ENCODE measurements around the gene MUSTN1. TPM values are rescaled to one million over a fixed set of nuclear protein-coding genes. Genes with fewer than 3 reads are reported as not detected.
A peak's percentile ranks its signal among the peaks of the same experiment; 100 is the strongest.

Gene MUSTN1
- total and polyA plus RNA-seq, 8 donors = 0.42 to 63.7 (median 0.55) TPM; not detected in 3

- DNase-seq (no peak), FAIRE-seq (no peak), ATAC-seq (no peak)
- Histone ChIP-seq H3K27ac (no peak overlapping the region), H3K9me3 (no peaks in the 10 kb centered on the region), H3K36me3 (no peaks in the 10 kb centered on the region), H3K4me1 (no peaks in the 10 kb centered on the region), H3K4me3 (no peak overlapping the region), H3K27me3 (no peaks in the 10 kb centered on the region)
- intact Hi-C loops (cut with DNase I) = no loop called here
- no peak for TF ChIP-seq CTCF (IDR thresholded peaks at IDR 0.05)
- WGBS, 2 donors = 90 to 94% methylated on average over 4 of the region's 4 CpGs
Measured at GRCh38 chr3:52879581-52879980, 44.8 kb upstream of the MUSTN1 start.

DNA sequence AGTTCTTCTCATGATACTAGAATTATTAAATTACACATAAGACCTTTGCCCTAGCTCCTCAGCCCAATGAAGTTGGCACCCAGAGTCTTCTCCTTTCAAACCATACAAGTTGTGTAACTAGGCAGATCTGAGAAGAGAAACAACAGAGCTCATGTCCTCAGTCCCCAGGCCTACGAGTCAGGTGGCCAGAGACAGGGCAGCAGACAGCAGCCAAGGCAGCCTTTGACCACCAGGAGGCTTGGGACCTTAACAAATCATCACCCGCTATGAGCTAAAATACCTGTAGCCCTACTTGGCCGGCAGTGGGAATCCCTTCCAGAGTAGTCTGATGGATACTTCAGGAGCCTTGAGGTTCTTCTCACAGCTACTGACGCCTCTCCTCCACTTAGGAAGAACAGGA is 44.3 kb upstream of the MUSTN1 start:
- Histone ChIP-seq H3K4me3 (no peak overlapping the region), H3K27ac (no peak overlapping the region), H3K4me1 (no peaks in the 10 kb centered on the region), H3K9me3 (no peaks in the 10 kb centered on the region), H3K36me3 (no peaks in the 10 kb centered on the region), H3K27me3 (no peaks in the 10 kb centered on the region)
- no peak for TF ChIP-seq CTCF (IDR thresholded peaks at IDR 0.05)
- ATAC-seq (peak in 2 of 4 donors; percentile 35 to 41), DNase-seq (no peak), FAIRE-seq (no peak)
- 82% methylated on average over 4 of the region's 4 CpGs for WGBS, 2 donors
- intact Hi-C loops (cut with DNase I) = no loop called here

- 53 to 54% methylated on average over 3 of the region's 3 CpGs for WGBS, 2 donors
- no peaks in the 10 kb centered on the region for H3K9me3 ChIP-seq
- no peak for FAIRE-seq
- H3K36me3 ChIP-seq = no peaks in the 10 kb centered on the region
- no peak overlapping the region for H3K27ac ChIP-seq
- no peaks in the 10 kb centered on the region for H3K27me3 ChIP-seq
- H3K4me3 ChIP-seq = no peak overlapping the region
- peak; percentile 24 to 64 (median 44) for ATAC-seq
- TF ChIP-seq CTCF (IDR thresholded peaks at IDR 0.05) = no peak
- DNase-seq = no peak
- intact Hi-C loops (cut with DNase I) = no loop called here
- peaks cover 0 to 4% (median 0%) of the 10 kb centered on the region in 3 donors for H3K4me1 ChIP-seq
Measured at GRCh38 chr3:52877085-52877484, 42.3 kb upstream of the MUSTN1 start.

DNA sequence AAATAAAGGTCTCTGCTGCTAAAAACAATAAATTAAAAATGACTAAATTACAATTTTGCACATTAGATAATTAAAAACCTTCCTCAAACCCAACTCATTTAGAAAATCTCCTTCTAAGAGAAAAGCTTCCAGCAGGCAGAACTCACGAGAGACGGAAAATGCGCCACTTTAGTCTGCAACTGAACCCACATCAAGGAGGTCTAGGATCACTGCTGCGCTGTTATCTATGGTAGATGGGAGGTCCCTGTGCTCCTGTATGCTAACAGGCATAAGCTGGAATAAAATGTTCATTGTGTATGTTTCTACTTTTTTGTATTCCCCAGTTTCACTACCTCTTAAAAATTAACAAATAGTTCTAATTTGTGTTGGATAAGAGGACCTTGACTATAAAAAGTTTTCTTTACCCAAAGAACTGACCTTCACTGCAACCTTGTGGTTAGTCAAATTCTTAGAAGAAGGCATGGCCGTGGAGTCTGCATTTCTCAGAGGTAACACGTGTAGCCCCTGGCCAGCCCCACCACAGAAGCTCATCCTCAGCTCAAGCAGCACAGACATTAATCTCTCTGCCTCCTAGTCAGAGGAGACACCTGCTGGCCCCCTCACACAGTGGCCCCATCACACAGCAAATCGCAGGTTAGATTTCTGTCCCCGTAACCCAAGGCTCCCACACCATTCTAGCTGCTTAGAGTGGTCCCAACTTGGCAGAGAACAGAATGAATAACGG is 40.2 kb upstream of the MUSTN1 start:
- intact Hi-C loops (cut with DNase I) = no loop called here
- ATAC-seq = no peak
- no peak for TF ChIP-seq CTCF (IDR thresholded peaks at IDR 0.05)
- 79 to 81% methylated on average over 9 of the region's 9 CpGs for WGBS, 2 donors
- Histone ChIP-seq H3K9me3 (no peaks in the 10 kb centered on the region), H3K4me1 (peaks cover 0 to 4% (median 0%) of the 10 kb centered on the region in 3 donors), H3K36me3 (no peaks in the 10 kb centered on the region), H3K27ac (no peak overlapping the region), H3K27me3 (no peaks in the 10 kb centered on the region), H3K4me3 (no peak overlapping the region)
- no peak for FAIRE-seq
- DNase-seq = no peak

GRCh38 chr3:52874160-52874701 is 39.4 kb upstream of the MUSTN1 start:
- Histone ChIP-seq H3K27ac (no peak overlapping the region), H3K4me3 (no peak overlapping the region), H3K27me3 (no peaks in the 10 kb centered on the region), H3K36me3 (no peaks in the 10 kb centered on the region), H3K9me3 (no peaks in the 10 kb centered on the region), H3K4me1 (peaks cover 0 to 4% (median 0%) of the 10 kb centered on the region in 3 donors)
- FAIRE-seq (no peak), ATAC-seq (no peak), DNase-seq (no peak)
- intact Hi-C loops (cut with DNase I) = no loop called here
- 77 to 83% methylated on average over 5 of the region's 5 CpGs for WGBS, 2 donors
- no peak for TF ChIP-seq CTCF (IDR thresholded peaks at IDR 0.05)
